ENCODE data around the gene UCN2. TPM values are rescaled to one million over a fixed set of nuclear protein-coding genes. Genes with fewer than 3 reads are reported as not detected.

Gene UCN2
- total and polyA plus RNA-seq, 9 of the 15 experiments (the other 6 are each of a cell fraction or from before 2014, with no cell fraction given) = 0.08 to 0.11 TPM; not detected in 7

DNA sequence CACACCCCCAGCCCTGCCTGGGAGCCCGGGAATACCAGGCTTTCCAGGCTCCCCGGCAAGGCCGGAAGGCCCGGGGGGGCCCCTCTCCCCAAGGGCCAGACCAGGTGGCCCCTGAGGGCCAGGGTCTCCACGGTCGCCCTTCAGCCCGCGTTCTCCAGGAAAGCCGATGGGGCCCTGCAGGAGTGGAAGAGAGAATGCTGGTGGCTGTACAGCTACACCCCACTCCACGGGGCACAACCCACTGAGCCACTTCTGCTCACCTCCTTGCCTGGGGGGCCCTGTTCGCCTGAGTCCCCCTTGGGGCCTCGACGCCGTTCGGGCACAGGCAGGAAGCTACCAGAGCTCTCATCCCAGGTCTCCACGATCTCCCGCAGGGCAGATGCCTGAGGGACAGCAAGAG, 11.8 kb upstream of the UCN2 start (continued):
- no peak for TF ChIP-seq ZSCAN32 (CRISPR knock-in tag; IDR thresholded peaks at IDR 0.05)
- no peak for TF ChIP-seq PHB2 (IDR thresholded peaks at IDR 0.05; ENCODE audit: low read depth)
- TF ChIP-seq ZNF224 (CRISPR knock-in tag; IDR thresholded peaks at IDR 0.05) = no peak

DNA sequence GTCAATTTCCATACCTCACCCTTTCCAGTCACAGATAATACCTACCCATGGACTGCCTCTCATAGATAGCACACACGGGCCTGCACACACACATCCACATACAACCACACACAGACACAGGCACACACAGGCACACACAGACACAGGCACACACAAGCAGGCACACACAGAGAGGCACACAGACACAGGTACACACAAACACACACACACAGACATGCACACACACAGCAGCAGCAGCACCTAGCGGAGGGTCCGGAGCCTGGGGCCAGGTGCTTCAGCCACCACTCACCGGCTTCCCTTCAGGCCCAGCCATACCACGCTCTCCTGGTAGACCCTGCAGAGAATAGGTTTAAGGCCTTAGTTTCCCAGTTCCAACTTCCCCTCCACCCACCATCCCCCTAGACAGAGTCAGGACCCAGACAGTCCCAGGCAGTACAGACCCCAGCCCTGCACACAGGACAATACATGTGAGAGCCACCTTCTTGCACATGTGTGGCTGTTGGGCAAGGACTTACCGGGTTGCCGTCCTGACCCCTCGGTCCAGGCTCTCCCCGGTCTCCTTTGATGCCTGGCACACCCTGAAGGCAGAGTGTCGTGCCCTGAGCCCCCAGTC, 10.5 kb upstream of the UCN2 start:
- Histone ChIP-seq H3K79me2 (ENCODE audit: control insufficient read depth, insufficient read depth, low read length) (no peaks in the 10 kb centered on the region), H3K36me3 (ENCODE audit: control insufficient read depth, insufficient read depth, low read length) (no peaks in the 10 kb centered on the region), H4K20me1 (replicated peaks; ENCODE audit: control insufficient read depth, insufficient read depth, low read length) (no peaks in the 10 kb centered on the region), H3K9ac (ENCODE audit: insufficient read depth in 1 of 2, low read depth in 2 of 2, low read length in 2 of 2) (0 out of 4 replicates have a peak overlapping the region, but pooled peaks of 1 of the 2 experiments have one; percentile 17), H3K4me3 (no peak overlapping the region), H3K27ac (ENCODE audit: extremely low read depth, low read depth, low read length) (no peak overlapping the region), H3K9me1 (ENCODE audit: control insufficient read depth, insufficient read depth, low read length) (no peaks in the 10 kb centered on the region), H3K27me3 (ENCODE audit: control insufficient read depth in 2 of 2, insufficient read depth in 2 of 2, low read length in 2 of 2) (no peaks in the 10 kb centered on the region), H2AFZ (ENCODE audit: low read depth, low read length) (no peak overlapping the region), H3K4me1 (replicated peaks in 1 of 2; ENCODE audit: control insufficient read depth in 2 of 2, insufficient read depth in 2 of 2, low read length in 2 of 2) (0 out of 5 replicates have a peak, but pooled peaks cover 0 to 3% of the 10 kb centered on the region in 2 experiments), H3K9me3 (replicated peaks; ENCODE audit: control insufficient read depth, insufficient read depth, low read depth, low read length) (no peaks in the 10 kb centered on the region), H3K4me2 (ENCODE audit: insufficient read depth, low read length) (no peak overlapping the region)
- in situ Hi-C loops (cut with MboI) (no loop called here), intact Hi-C loops (cut with micrococcal nuclease) (no loop called here)
- ATAC-seq (no peak; the same call in 2 of the 3 replicates), DNase-seq (ENCODE audit: extremely low read depth in 1 of 4, low spot score in 3 of 4) (no peak), FAIRE-seq (no peak)
- ChIA-PET POLR2A (interaction anchor here (0.6 kb wide), 1 partner anchor 220 kb away, joined by 3 read pairs; no protein-coding TSS in a partner anchor), CTCF (ENCODE audit: low intra/inter-chr PET ratio) (no interaction called here)
- no TSS peak for BruUV-seq (replicated peaks)
- WGBS (ENCODE audit: insufficient coverage, low coverage, missing lambda C conversion rate) = 71% methylated on average over 9 of the region's 10 CpGs
- TF ChIP-seq CEBPB (tag; IDR thresholded peaks at IDR 0.05) (no peak), DMBX1 (CRISPR knock-in tag; IDR thresholded peaks at IDR 0.05; ENCODE audit: borderline replicate concordance) (no peak), U2AF1 (optimal IDR thresholded peaks at IDR 0.05; ENCODE audit: low read depth, low read length) (no peak), ZNF407 (IDR thresholded peaks at IDR 0.05; ENCODE audit: low read depth) (no peak), PHB (CRISPR knock-in tag; IDR thresholded peaks at IDR 0.05) (no peak), DNMT1 (IDR thresholded peaks at IDR 0.05) (no peak)
- TF ChIP-seq, protein P1, sequence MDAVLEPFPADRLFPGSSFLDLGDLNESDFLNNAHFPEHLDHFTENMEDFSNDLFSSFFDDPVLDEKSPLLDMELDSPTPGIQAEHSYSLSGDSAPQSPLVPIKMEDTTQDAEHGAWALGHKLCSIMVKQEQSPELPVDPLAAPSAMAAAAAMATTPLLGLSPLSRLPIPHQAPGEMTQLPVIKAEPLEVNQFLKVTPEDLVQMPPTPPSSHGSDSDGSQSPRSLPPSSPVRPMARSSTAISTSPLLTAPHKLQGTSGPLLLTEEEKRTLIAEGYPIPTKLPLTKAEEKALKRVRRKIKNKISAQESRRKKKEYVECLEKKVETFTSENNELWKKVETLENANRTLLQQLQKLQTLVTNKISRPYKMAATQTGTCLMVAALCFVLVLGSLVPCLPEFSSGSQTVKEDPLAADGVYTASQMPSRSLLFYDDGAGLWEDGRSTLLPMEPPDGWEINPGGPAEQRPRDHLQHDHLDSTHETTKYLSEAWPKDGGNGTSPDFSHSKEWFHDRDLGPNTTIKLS (IDR thresholded peaks at IDR 0.05; ENCODE audit: borderline replicate concordance, low read depth) = no peak

Data from K562 (cell line).